Measurements from ENCODE around the gene CDC42BPG. TPM values are rescaled to one million over a fixed set of nuclear protein-coding genes. Genes with fewer than 3 reads are reported as not detected.

The CDC42BPG gene
- total RNA-seq, 1 experiment from 2014 or later = 30.1 TPM

GRCh38 chr11:64794526-64794925, 49.9 kb downstream of the CDC42BPG start:
- Histone ChIP-seq H3K4me1 (ENCODE audit: control insufficient read depth in 1 of 2, insufficient read depth in 2 of 2, low read length in 2 of 2) (peaks cover 12 to 18% of the 10 kb centered on the region in 2 experiments; a peak in 3 of 4 replicates), H3K4me2 (ENCODE audit: low read length) (no peak overlapping the region), H3K36me3 (ENCODE audit: control insufficient read depth in 1 of 2, insufficient read depth in 2 of 2, low read length in 2 of 2) (no peaks in the 10 kb centered on the region; a peak in 1 of 4 replicates), H3K9ac (ENCODE audit: low read length) (no peak overlapping the region), H3K9me3 (ENCODE audit: control insufficient read depth in 1 of 2, insufficient read depth in 1 of 2, low read depth in 1 of 2, low read length in 2 of 2) (no peaks in the 10 kb centered on the region), H3K4me3 (replicated peaks in 1 of 2; ENCODE audit: low read depth in 1 of 2, low read length in 2 of 2) (no peak overlapping the region), H2AFZ (ENCODE audit: low read depth, low read length, poor library complexity, severe bottlenecking) (no peak overlapping the region), H3K27me3 (ENCODE audit: insufficient read depth, low read length) (no peaks in the 10 kb centered on the region), H4K20me1 (ENCODE audit: insufficient read depth) (no peaks in the 10 kb centered on the region), H3K27ac (ENCODE audit: low read depth, low read length) (no peak overlapping the region), H3K79me2 (ENCODE audit: insufficient read depth, low read length) (no peaks in the 10 kb centered on the region), H3K9me2 (ENCODE audit: insufficient read depth) (no peaks in the 10 kb centered on the region)
- RAD21 ChIA-PET (ENCODE audit: low non-redundant PET in 1 of 2, low total read pairs in 2 of 2, uncharacterized antibody in 2 of 2, unreplicated experiment in 2 of 2) = no interaction called here
- TF ChIP-seq ELF1 (IDR thresholded peaks at IDR 0.05; ENCODE audit: borderline replicate concordance, low read depth) (no peak), POLR2A (IDR thresholded peaks at IDR 0.05; ENCODE audit: borderline replicate concordance, extremely low read depth, insufficient read depth, insufficient read length) (no peak), POLR2AphosphoS5 (IDR thresholded peaks at IDR 0.05; ENCODE audit: low read depth, low read length) (no peak), SRF (IDR thresholded peaks at IDR 0.05; ENCODE audit: low read depth) (no peak), CBX3 (IDR thresholded peaks at IDR 0.05; ENCODE audit: low read depth) (no peak), MAX (IDR thresholded peaks at IDR 0.05) (no peak)
- intact Hi-C loops (cut with micrococcal nuclease) = no loop called here
- BruUV-seq (replicated peaks) = no TSS peak
- POLR2A ChIA-PET = no interaction called here
- DNase-seq (ENCODE audit: low read depth, low spot score) (no peak), ATAC-seq (no peak)
- CTCF ChIA-PET = interaction anchor here (0.7 kb wide), 1 partner anchor 84 kb away, joined by 3 read pairs; no protein-coding TSS in a partner anchor

GRCh38 chr11:64793271-64794160, 50.9 kb downstream of the CDC42BPG start:
- DNase-seq (ENCODE audit: low read depth, low spot score) (no peak), ATAC-seq (no peak)
- ChIA-PET RAD21 (ENCODE audit: low non-redundant PET in 1 of 2, low total read pairs in 2 of 2, uncharacterized antibody in 2 of 2, unreplicated experiment in 2 of 2) (no interaction called here), CTCF (no interaction called here), POLR2A (no interaction called here)
- no peak overlapping the region for H3K4me3 ChIP-seq (replicated peaks in 1 of 2; ENCODE audit: low read depth in 1 of 2, low read length in 2 of 2)
- no peaks in the 10 kb centered on the region for H3K27me3 ChIP-seq (ENCODE audit: insufficient read depth, low read length)
- no peak overlapping the region for H2AFZ ChIP-seq (ENCODE audit: low read depth, low read length, poor library complexity, severe bottlenecking)
- no peaks in the 10 kb centered on the region for H3K9me3 ChIP-seq (ENCODE audit: control insufficient read depth in 1 of 2, insufficient read depth in 1 of 2, low read depth in 1 of 2, low read length in 2 of 2)
- no peak overlapping the region for H3K4me2 ChIP-seq (ENCODE audit: low read length)
- TF ChIP-seq CTCF (IDR thresholded peaks at IDR 0.05 in 2 of 3, conservative IDR thresholded peaks at IDR 0.05 in 1 of 3; ENCODE audit: borderline replicate concordance in 1 of 3, insufficient read depth in 1 of 3, low read depth in 2 of 3, low read length in 2 of 3) = no peak
- no peaks in the 10 kb centered on the region for H3K79me2 ChIP-seq (ENCODE audit: insufficient read depth, low read length)
- no peaks in the 10 kb centered on the region; a peak in 1 of 4 replicates for H3K36me3 ChIP-seq (ENCODE audit: control insufficient read depth in 1 of 2, insufficient read depth in 2 of 2, low read length in 2 of 2)
- no peaks in the 10 kb centered on the region for H3K9me2 ChIP-seq (ENCODE audit: insufficient read depth)
- no peak overlapping the region for H3K27ac ChIP-seq (ENCODE audit: low read depth, low read length)
- H3K4me1 ChIP-seq (ENCODE audit: control insufficient read depth in 1 of 2, insufficient read depth in 2 of 2, low read length in 2 of 2) = peaks cover 6 to 8% of the 10 kb centered on the region in 2 experiments; a peak in 3 of 4 replicates
- intact Hi-C loops (cut with micrococcal nuclease) = no loop called here
- H4K20me1 ChIP-seq (ENCODE audit: insufficient read depth) = no peaks in the 10 kb centered on the region
- BruUV-seq (replicated peaks) = no TSS peak
- H3K9ac ChIP-seq (ENCODE audit: low read length) = no peak overlapping the region
